H9 (cell line): ENCODE measurements around the gene BLVRB. TPM values are rescaled to one million over a fixed set of nuclear protein-coding genes. Genes with fewer than 3 reads are reported as not detected.
"Not testable (repeated sequence)": the region's sequence is repeated elsewhere in the genome, so short reads cannot be mapped to it uniquely, and the experiment has no call there.

Experiments used
- DNase-seq: peaks from one replicate; pipeline ENCODE4 v3.0.0-alpha.2; 2017
- H2AFZ ChIP-seq: one replicate; pipeline ENCODE4 v1.6.1; 2013; ENCODE audit warnings: mild to moderate bottlenecking, low read length, control low read depth, moderate library complexity
- H2AK5ac ChIP-seq: 2 replicates; pipeline ENCODE4 v1.6.1; 2013; ENCODE audit warnings: low read length, control low read depth, mixed read lengths; ENCODE audit not compliant: insufficient read length
- H2BK120ac ChIP-seq: one replicate; pipeline ENCODE4 v1.6.1; 2013; ENCODE audit warnings: low read depth, mild to moderate bottlenecking, low read length, control low read depth, inconsistent platforms; ENCODE audit not compliant: poor library complexity, severe bottlenecking
- H2BK12ac ChIP-seq: 2 replicates; pipeline ENCODE4 v1.6.1; 2013; ENCODE audit warnings: low read length, control low read depth, mixed read lengths, low read depth; ENCODE audit not compliant: insufficient read length
- H2BK15ac ChIP-seq: 2 replicates; pipeline ENCODE4 v1.6.1; 2013; ENCODE audit warnings: low read depth, low read length, control low read depth
- H2BK20ac ChIP-seq: one replicate; pipeline ENCODE4 v1.6.1; 2013; ENCODE audit warnings: low read depth, mild to moderate bottlenecking, low read length, control low read depth, inconsistent platforms; ENCODE audit not compliant: poor library complexity, severe bottlenecking
- H2BK5ac ChIP-seq: 2 replicates; pipeline ENCODE4 v1.6.1; 2013; ENCODE audit warnings: low read length, control low read depth, mixed read lengths; ENCODE audit not compliant: insufficient read length
- H3K14ac ChIP-seq: 2 replicates; pipeline ENCODE4 v1.6.1; 2013; ENCODE audit warnings: low read length, control low read depth; ENCODE audit not compliant: insufficient read depth
- H3K18ac ChIP-seq: 2 replicates; pipeline ENCODE4 v1.6.1; 2013; ENCODE audit warnings: low read depth, mild to moderate bottlenecking, mixed read lengths, low read length, control low read depth; ENCODE audit not compliant: insufficient read length
- H3K23ac ChIP-seq: 2 replicates; pipeline ENCODE4 v1.6.1; 2013; ENCODE audit warnings: low read length, control low read depth, mixed read lengths, low read depth; ENCODE audit not compliant: insufficient read length
- H3K23me2 ChIP-seq: 2 replicates; pipeline ENCODE4 v1.6.1; 2013; ENCODE audit warnings: low read depth, mild to moderate bottlenecking, mixed read lengths, low read length, control low read depth; ENCODE audit not compliant: insufficient read length, poor library complexity, severe bottlenecking
- H3K27ac ChIP-seq: 2 replicates; pipeline ENCODE4 v1.5.1; 2013; ENCODE audit warnings: low read length, control low read depth, mixed read lengths, low read depth; ENCODE audit not compliant: insufficient read length
- H3K27me3 ChIP-seq: 2 replicates; pipeline ENCODE4 v1.6.1; 2013; ENCODE audit warnings: low read length, control low read depth, inconsistent platforms; ENCODE audit not compliant: insufficient read depth
- H3K4ac ChIP-seq: 2 replicates; pipeline ENCODE4 v1.6.1; 2013; ENCODE audit warnings: low read depth, mild to moderate bottlenecking, control low read depth, inconsistent platforms, low read length, moderate library complexity
- H3K4me1 ChIP-seq: 2 replicates; pipeline ENCODE4 v1.6.1; 2013; ENCODE audit warnings: low read length, control low read depth, inconsistent platforms; ENCODE audit not compliant: insufficient read depth
- H3K4me2 ChIP-seq: 2 replicates; pipeline ENCODE4 v1.6.1; 2013; ENCODE audit warnings: low read length, control low read depth, mixed read lengths; ENCODE audit not compliant: insufficient read length, insufficient read depth
- H3K56ac ChIP-seq: 2 replicates; pipeline ENCODE4 v1.6.1; 2013; ENCODE audit warnings: low read depth, mild to moderate bottlenecking, mixed read lengths, low read length, control low read depth; ENCODE audit not compliant: insufficient read length
- H3K79me1 ChIP-seq: 2 replicates; pipeline ENCODE4 v1.6.1; 2013; ENCODE audit warnings: low read depth, mild to moderate bottlenecking, moderate library complexity, low read length, control low read depth, inconsistent platforms; ENCODE audit not compliant: insufficient read depth, poor library complexity, severe bottlenecking
- H3K79me2 ChIP-seq: 2 replicates; pipeline ENCODE4 v1.6.1; 2013; ENCODE audit warnings: low read length, control low read depth, inconsistent platforms; ENCODE audit not compliant: insufficient read depth
- H3K9ac ChIP-seq: 2 replicates; pipeline ENCODE4 v1.6.1; 2013; ENCODE audit warnings: low read length, control low read depth, mixed read lengths; ENCODE audit not compliant: insufficient read length; ENCODE audit errors: extremely low read depth
- H3K9me3 ChIP-seq: one replicate; pipeline ENCODE4 v1.6.1; 2013; ENCODE audit warnings: low read depth, low read length, inconsistent platforms; ENCODE audit not compliant: control insufficient read depth
- H3T11ph ChIP-seq: one replicate; pipeline ENCODE4 v1.6.1; 2013; ENCODE audit warnings: mild to moderate bottlenecking, low read length, control low read depth, inconsistent platforms
- H4K20me1 ChIP-seq: one replicate; pipeline ENCODE4 v1.6.1; 2013; ENCODE audit not compliant: control insufficient read depth, insufficient read length, insufficient read depth
- H4K5ac ChIP-seq: 2 replicates; pipeline ENCODE4 v1.6.1; 2013; ENCODE audit warnings: low read depth, mild to moderate bottlenecking, mixed read lengths, low read length, control low read depth; ENCODE audit not compliant: insufficient read length
- H4K8ac ChIP-seq: replicated peaks from 2 replicates; pipeline ENCODE4 v1.6.1; 2013; ENCODE audit warnings: low read length, control low read depth, mixed read lengths, low read depth; ENCODE audit not compliant: insufficient read length
- H4K91ac ChIP-seq: 2 replicates; pipeline ENCODE4 v1.6.1; 2013; ENCODE audit warnings: low read depth, mild to moderate bottlenecking, moderate library complexity, mixed read lengths, low read length, control low read depth; ENCODE audit not compliant: insufficient read length
- H3K27ac Mint-ChIP-seq, 3 experiments: 2 replicates in 2 of 3; 3 replicates in 1 of 3; pipeline ENCODE4 v1.8.0; 2020 to 2021; ENCODE audit warnings: mixed read lengths in 3 of 3, mild to moderate bottlenecking in 1 of 3, moderate library complexity in 1 of 3
- H3K27me3 Mint-ChIP-seq: 2 replicates; pipeline ENCODE4 v1.8.0; 2021; ENCODE audit warnings: low read depth, mild to moderate bottlenecking, moderate library complexity, mixed read lengths
- H3K36me3 Mint-ChIP-seq, 3 experiments: 2 replicates in 2 of 3; 3 replicates in 1 of 3; pipeline ENCODE4 v1.8.0; 2020 to 2021; ENCODE audit warnings: low read depth in 3 of 3, mixed read lengths in 3 of 3; ENCODE audit not compliant: insufficient read depth in 1 of 3
- H3K4me1 Mint-ChIP-seq, 2 experiments: 2 replicates each; pipeline ENCODE4 v1.8.0; 2020; ENCODE audit warnings: mixed read lengths in 2 of 2
- H3K4me3 Mint-ChIP-seq, 2 experiments: 2 replicates in 1 of 2; 3 replicates in 1 of 2; pipeline ENCODE4 v1.8.0; 2020 to 2021; ENCODE audit warnings: mild to moderate bottlenecking in 2 of 2, mixed read lengths in 2 of 2, moderate library complexity in 1 of 2
- H3K9me3 Mint-ChIP-seq, 2 experiments: 2 replicates in 1 of 2; 3 replicates in 1 of 2; pipeline ENCODE4 v1.8.0; 2020; ENCODE audit warnings: mild to moderate bottlenecking in 2 of 2, mixed read lengths in 2 of 2, moderate library complexity in 1 of 2
- WGBS: extraction: QIAGEN DNeasy Blood & Tissue Kit; methylation state at CpG from one replicate; pipeline ENCODE4 v1.1.7; 2013; ENCODE audit warnings: missing lambda C conversion rate, low lambda C conversion rate, mixed read lengths; ENCODE audit not compliant: insufficient read length; ENCODE audit errors: extremely low coverage; 5-methylcytosine and 5-hydroxymethylcytosine counted together
- total RNA-seq: library from RNA; stranded (reverse); gene quantifications from 2 replicates; pipeline ENCODE4 v1.2.1, GENCODE V29; 2021

BLVRB gene
- total RNA-seq, 1 experiment from 2014 or later: 27.9 TPM

DNA sequence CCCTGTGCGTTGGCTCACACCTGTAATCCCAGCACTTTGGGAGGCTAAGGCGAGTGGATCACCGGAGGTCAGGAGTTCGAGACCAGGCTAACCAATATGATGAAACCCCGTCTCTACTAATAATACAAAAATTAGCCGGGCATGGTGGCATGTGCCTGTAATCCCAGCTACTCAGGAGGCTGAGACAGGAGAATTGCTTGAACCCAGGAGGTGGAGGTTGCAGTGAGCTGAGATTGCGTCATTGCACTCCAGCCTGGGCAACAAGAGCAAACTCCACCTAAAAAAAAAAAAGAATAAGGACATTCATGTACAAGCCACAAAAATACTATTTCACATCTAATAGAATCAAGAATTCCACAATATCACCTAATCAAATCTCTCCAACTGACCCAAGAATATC is 37.3 kb downstream of the BLVRB start:
- not testable (repeated sequence) for H2BK5ac ChIP-seq, H3K14ac ChIP-seq, H4K5ac ChIP-seq, H3K27me3 Mint-ChIP-seq, H3K36me3 Mint-ChIP-seq, H3K9me3 ChIP-seq, H3K23ac ChIP-seq, H3K27me3 ChIP-seq, H3K79me1 ChIP-seq, H3K4me2 ChIP-seq, H3T11ph ChIP-seq, H2BK12ac ChIP-seq, H3K56ac ChIP-seq, DNase-seq, H2AFZ ChIP-seq, H3K27ac ChIP-seq, H3K18ac ChIP-seq, H4K20me1 ChIP-seq, H2BK120ac ChIP-seq, H3K4me1 ChIP-seq, H3K9me3 Mint-ChIP-seq, H3K9ac ChIP-seq, H3K4ac ChIP-seq, H4K8ac ChIP-seq, H2BK20ac ChIP-seq, H4K91ac ChIP-seq, H3K79me2 ChIP-seq, H2BK15ac ChIP-seq, H2AK5ac ChIP-seq
- Mint-ChIP-seq H3K4me1 (peaks cover 12 to 21% of the 10 kb centered on the region in 2 experiments), H3K27ac (peak overlapping the region in 1 of 3 experiments; percentile 22; a peak in 1 of 7 replicates), H3K4me3 (peak overlapping the region in 1 of 2 experiments; percentile 26; a peak in 1 of 5 replicates)
- no CpG with 5 or more reads among the region's 7 CpGs for whole genome bisulfite sequencing
- peaks cover 13% of the 10 kb centered on the region for H3K23me2 ChIP-seq
